Ishikawa (cell line): ENCODE results near the gene ZNF774.

ENCODE experiments used
- CEBPB ChIP-seq: IDR thresholded peaks from 2 replicates; pipeline ENCODE4 v1.6.1; 2012
- CREB1 ChIP-seq: IDR thresholded peaks from 2 replicates; pipeline ENCODE4 v1.6.1; 2012; ENCODE audit warnings: low read depth
- EGR1 ChIP-seq: IDR thresholded peaks from 2 replicates; pipeline ENCODE4 v1.6.1; 2012
- EP300 ChIP-seq: IDR thresholded peaks from 2 replicates; pipeline ENCODE4 v1.6.1; 2012; ENCODE audit warnings: borderline replicate concordance
- FOXM1 ChIP-seq: IDR thresholded peaks from 2 replicates; pipeline ENCODE4 v1.6.1; 2012; ENCODE audit warnings: low read depth, borderline replicate concordance
- MAX ChIP-seq: IDR thresholded peaks from 2 replicates; pipeline ENCODE4 v1.6.1; 2012
- NFIC ChIP-seq: IDR thresholded peaks from 2 replicates; pipeline ENCODE4 v1.6.1; 2012
- RAD21 ChIP-seq: IDR thresholded peaks from 2 replicates; pipeline ENCODE4 v1.6.1; 2012; ENCODE audit warnings: low read depth
- REST ChIP-seq: IDR thresholded peaks from 2 replicates; pipeline ENCODE4 v1.6.1; 2012; ENCODE audit warnings: low read depth, mild to moderate bottlenecking
- TAF1 ChIP-seq: IDR thresholded peaks from 2 replicates; pipeline ENCODE4 v1.6.1; 2012; ENCODE audit warnings: low read depth, mild to moderate bottlenecking
- TCF12 ChIP-seq: IDR thresholded peaks from 2 replicates; pipeline ENCODE4 v1.6.1; 2012; ENCODE audit warnings: low read depth
- TEAD4 ChIP-seq: IDR thresholded peaks from 2 replicates; pipeline ENCODE4 v1.6.1; 2012
- USF1 ChIP-seq: IDR thresholded peaks from 2 replicates; pipeline ENCODE4 v1.6.1; 2012
- YY1 ChIP-seq: IDR thresholded peaks from 2 replicates; pipeline ENCODE4 v1.6.1; 2012; ENCODE audit warnings: low read depth
- ZBTB7A ChIP-seq: IDR thresholded peaks from 2 replicates; pipeline ENCODE4 v1.6.1; 2012; ENCODE audit warnings: low read depth

Gene ZNF774

DNA sequence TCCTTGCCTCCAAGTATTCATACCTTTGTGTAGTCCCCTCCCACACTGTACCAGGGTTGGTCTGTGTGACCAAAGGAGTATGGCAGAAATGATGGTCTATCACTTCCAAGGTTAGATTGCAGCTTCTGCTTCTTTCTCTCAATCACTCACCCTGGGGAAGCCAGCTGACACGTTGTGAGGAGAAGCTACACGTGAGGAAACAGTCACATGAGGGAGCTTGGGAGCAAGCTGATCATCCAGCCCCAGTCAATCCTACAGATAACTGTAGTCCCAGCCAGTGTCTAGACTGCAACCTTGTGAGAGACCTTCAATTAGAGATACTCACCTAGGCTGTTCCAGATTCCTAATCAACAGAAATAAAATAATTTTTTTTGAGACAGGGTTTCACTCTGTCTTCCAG is 6.2 kb upstream of the ZNF774 start:
- TF ChIP-seq NFIC (no peak), EP300 (no peak), USF1 (no peak), TEAD4 (no peak), TAF1 (no peak), CREB1 (no peak), CEBPB (no peak), EGR1 (no peak), MAX (no peak), YY1 (no peak), ZBTB7A (no peak), FOXM1 (no peak), TCF12 (no peak), REST (no peak), RAD21 (no peak)

DNA sequence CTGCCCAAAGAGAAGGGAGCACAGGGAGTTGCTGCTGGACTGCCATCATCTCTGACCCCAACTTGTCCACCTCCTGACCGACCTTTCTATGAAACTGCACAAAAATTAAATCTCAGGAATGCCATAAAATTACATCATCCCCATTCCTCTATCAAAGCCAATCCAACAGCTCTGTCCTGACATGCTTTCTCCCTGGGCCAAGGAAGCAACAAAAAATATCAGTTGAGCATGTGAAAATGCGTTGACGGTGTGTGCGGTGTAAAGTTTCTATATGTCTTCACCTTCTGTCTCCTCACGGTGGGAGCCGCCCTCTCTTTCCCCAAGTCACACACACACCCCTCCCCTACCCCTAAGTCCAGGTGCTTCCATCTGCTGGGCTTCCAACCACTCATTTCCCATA is 3.6 kb upstream of the ZNF774 start:
- no peak for TF ChIP-seq REST
- TF ChIP-seq TCF12 = no peak
- TF ChIP-seq EP300 = no peak
- TF ChIP-seq ZBTB7A = no peak
- no peak for TF ChIP-seq YY1
- no peak for TF ChIP-seq FOXM1
- no peak for TF ChIP-seq TEAD4
- TF ChIP-seq NFIC = no peak
- no peak for TF ChIP-seq RAD21
- no peak for TF ChIP-seq CREB1
- no peak for TF ChIP-seq EGR1

- TF ChIP-seq FOXM1 (no peak), REST (no peak), NFIC (no peak), TCF12 (no peak), EP300 (no peak), YY1 (no peak), CEBPB (no peak), USF1 (no peak)
Observed at GRCh38 chr15:90349072-90349471, 3.0 kb upstream of the ZNF774 start.

GRCh38 chr15:90349821-90350220 is 2.3 kb upstream of the ZNF774 start:
- TF ChIP-seq RAD21 = no peak
- TF ChIP-seq TCF12 = no peak

- no peak for TF ChIP-seq USF1
Observed at GRCh38 chr15:90351479-90352106, 491 bp upstream of the ZNF774 start.
